IPS-11a (cell line): ENCODE measurements around the gene SIRT5.

Source experiments
- H3K4me3 ChIP-seq: one replicate; pipeline ENCODE4 v1.5.1; 2013; ENCODE audit warnings: low read depth, low read length, control low read depth

The SIRT5 gene

DNA sequence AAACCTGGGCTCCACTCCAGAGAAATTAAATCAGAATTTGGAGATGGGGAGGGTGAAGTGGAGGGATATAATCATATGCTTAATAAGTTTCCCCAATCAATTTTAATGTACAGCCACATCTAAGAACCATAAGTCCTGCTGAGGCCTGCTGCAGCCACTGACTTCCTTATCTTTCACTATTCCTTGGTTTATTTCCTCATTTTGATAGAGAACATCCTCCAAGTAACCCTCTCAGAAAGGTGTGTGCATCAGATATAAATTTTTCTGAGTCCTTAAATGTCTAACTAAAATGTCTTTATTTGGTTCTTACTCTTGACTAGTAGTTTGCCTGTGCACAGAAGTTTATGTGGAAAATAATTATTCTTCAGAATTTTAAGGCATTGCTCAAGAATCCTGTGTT lies 23.7 kb upstream of the SIRT5 start:
- no peak overlapping the region for H3K4me3 ChIP-seq

DNA sequence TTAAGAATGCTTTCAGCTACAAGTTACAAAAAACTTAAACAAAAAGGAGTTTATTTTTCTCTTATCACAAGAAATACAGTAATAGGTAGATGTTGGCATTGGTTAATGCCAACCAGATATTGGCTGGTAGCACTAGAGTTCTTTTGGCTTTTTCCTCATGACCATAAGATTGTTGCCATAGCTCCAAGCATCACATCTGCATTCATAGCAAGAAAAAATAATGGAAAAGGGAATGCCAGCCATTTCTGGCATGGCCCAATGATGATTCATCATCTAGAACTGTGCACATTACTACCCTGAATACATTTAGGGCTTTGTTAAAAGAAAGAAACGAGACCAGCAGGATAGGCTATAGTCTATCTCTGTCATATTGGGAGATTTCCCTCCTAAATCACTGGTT lies 20.8 kb upstream of the SIRT5 start:
- H3K4me3 ChIP-seq: no peak overlapping the region

GRCh38 chr6:13554929-13555333 lies 19.5 kb upstream of the SIRT5 start:
- no peak overlapping the region for H3K4me3 ChIP-seq

- no peak overlapping the region for H3K4me3 ChIP-seq
These were observed 16.6 kb upstream of the SIRT5 start for GRCh38 chr6:13557841-13558240.

DNA sequence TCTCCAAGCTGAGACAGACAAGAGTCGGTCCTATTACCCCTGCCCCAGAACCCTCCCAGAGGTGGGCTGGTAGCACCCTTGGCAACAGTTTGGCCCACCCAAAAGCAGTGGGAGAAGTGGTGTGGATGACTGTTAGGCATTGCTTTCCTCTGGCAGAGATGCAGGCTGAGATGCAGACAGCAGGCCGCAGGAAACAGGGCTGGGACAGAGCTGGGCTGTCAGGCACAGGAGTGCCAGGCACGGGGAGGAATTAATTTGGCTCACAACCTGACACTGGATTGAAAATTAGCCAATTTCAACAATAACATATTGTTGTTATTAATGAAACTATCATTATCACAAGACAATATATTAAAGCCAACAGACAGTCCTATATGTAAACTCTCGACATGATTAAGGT lies 15.7 kb upstream of the SIRT5 start:
- H3K4me3 ChIP-seq: no peak overlapping the region

GRCh38 chr6:13559251-13559650 lies 15.2 kb upstream of the SIRT5 start:
- no peak overlapping the region for H3K4me3 ChIP-seq

DNA sequence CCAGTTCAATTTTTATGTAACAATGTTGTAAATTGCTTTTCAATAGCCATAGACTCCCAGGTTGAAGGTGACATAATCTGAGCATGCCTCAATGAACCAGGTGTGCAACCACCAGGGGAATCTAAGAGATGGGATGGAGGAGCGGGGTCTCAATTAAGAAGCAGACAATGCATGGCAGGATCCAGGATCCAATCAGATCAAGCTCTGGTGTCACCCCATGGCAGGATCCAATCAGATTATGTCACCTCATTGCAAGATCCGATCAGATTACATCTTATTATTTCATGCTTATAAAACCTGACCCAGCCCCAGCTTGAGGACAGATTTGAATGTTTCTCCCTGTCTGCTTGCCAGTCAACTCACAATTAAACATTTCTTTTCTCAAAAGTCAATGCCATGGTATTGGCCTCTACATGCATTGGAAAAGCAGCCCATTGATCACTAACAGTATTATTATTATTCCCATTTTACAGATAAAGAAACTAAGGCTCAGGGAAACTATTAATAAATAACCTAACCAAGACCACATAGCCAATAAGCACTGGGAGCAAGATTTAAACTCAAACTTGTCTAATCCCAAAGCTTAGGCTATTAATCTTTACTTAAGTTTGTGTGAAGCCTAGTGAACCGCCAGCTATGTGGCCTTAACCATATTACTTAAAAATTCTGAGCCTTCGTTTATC lies 14.3 kb upstream of the SIRT5 start:
- no peak overlapping the region for H3K4me3 ChIP-seq

- H3K4me3 ChIP-seq: no peak overlapping the region
These were observed 13.8 kb upstream of the SIRT5 start for GRCh38 chr6:13560651-13561044.

DNA sequence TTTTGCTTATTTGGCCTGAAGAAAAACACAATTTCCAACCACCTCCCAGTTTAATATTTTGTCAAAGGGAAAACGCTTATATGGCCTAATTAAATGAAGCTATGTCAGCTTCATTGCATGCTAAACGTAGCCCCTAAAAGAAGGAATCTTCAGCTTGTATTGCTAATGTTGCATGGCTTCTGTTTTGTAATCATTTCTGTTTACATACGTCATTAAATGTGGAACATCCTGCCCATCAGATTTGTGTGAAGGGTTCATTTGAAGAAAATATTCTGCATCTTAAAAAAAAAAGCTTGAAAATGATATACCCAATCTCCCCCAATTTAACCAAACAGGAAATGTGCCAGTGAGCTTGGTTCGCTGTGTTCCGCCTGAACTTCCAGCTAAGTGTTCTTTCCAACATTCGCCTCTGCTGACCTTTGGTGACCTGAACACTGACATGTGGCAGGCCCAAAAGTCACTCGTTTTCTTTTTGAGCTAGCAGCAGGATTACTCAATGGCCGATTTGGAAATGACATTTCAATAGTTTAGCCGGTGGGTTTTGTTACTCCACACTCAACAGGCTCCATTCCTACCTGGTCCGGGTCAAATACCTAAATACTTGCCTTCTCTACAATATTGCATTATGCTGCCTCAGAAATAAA lies 12.7 kb upstream of the SIRT5 start:
- H3K4me3 ChIP-seq: no peak overlapping the region

- no peak overlapping the region for H3K4me3 ChIP-seq
These were observed 11.4 kb upstream of the SIRT5 start for GRCh38 chr6:13563009-13563408.

- H3K4me3 ChIP-seq: no peak overlapping the region
These were observed 8.5 kb upstream of the SIRT5 start for GRCh38 chr6:13565921-13566320.

DNA sequence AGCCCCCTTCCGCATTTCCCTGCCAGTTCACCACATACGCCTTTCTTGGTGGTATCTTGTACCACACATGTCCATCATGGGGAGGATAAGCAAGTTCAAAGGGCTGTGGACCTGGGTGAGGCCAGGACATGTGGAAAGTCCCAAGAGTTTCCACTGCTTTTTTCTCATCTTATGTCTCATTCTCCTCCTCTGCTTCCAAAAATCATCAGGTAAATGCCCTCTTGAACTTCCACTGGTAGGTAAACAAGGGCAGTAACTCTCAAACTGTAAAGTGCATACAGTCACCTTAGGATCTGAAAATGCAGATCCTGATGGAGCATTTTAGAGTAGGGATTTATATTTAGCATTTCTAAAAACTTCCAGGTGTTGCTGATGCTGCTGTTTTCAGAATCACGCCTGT lies 7.9 kb upstream of the SIRT5 start:
- no peak overlapping the region for H3K4me3 ChIP-seq

DNA sequence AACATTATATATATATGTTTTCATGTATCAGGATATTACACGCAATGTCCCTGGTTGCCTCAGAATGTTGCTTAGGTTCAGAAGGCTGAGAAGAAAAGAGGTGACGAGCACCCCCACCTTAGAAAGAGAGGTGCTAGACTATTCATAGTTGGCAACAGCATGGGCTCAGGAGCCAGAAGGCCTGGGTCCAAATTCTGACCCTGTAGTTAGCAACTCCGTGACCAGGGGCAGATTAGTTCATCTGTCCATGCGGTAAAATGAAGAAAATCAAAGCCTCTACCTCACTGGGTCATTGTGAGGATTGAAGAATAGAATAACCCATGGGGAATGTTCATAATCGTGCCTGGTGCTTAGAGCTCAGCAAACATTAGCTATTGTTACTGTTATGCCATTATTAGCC lies 5.4 kb upstream of the SIRT5 start:
- H3K4me3 ChIP-seq: no peak overlapping the region

GRCh38 chr6:13572240-13572639 lies 2.2 kb upstream of the SIRT5 start:
- no peak overlapping the region for H3K4me3 ChIP-seq

DNA sequence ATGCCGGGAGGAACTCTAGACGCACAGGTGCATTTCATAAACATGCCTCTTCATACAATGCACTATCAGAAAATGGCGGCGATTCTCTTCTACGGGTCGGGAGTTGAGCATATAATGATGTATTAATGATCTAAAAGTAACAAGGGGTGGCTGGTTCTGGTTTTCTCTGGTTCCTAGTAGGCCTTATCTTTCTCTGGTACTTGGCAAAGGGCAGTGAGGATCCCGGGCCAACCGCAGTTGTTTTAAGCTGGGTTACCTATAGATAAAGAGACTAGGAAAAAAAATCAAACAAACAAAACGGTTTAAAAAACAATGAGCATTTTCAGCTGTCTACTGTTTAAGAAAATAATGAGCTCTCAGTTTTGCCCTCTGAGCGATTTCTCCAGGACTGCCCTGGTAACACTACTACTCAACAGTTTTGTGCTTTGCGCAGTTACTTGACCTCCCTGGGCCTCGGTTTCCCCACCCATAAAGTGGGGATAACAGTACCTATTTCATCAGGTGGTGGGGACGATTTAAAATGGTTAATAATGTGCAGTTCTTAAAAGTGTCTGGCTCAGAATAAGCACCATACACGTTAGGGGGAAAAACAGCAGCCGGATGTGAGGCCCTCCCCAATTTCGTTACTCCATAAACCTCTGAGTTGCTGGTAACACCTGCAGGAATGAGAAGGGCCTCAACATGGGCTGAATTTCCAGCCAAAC lies 1.3 kb upstream of the SIRT5 start:
- no peak overlapping the region for H3K4me3 ChIP-seq

DNA sequence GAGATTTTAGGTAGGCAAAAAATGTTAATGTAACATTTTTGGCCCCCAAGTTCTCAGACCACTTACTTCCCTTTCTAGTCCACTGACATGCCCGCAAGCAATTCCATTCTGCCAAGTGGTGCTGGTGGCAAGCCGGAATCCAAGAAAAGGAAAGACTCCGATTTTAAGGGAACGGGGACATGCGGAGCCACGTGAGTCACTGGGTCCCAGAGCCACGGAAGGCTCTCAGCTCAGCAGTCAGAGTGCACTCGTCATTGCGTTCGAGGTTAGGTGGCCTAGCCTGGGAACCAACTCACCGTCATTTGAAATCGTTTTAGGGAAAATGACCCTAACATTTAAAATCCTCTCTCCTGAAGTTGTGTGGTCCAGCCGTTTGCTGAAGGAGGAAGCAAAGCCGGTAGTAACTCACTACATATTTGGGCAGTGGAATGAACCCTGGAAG lies 711 bp upstream of the SIRT5 start:
- peak overlapping the region; percentile 51 for H3K4me3 ChIP-seq

GRCh38 chr6:13574149-13574570 lies 241 bp upstream of the SIRT5 start:
- peak overlapping the region; percentile 77 for H3K4me3 ChIP-seq

DNA sequence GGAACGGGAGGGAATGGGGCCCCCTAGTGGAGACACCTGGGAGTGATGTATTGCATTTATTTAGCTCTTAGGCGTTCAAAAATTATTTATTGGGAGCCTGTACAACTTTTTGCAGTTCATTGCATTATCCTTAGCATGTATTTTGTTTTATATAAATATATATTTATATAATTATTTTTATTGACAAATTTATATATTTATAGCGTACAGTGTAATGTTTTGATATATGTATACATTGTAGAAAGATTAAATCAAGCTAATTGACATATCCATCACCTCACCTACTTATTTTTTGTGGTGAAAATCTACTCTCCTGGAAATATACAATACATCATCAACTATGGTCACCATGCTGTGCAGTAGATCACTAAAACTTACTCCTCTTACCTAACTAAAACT lies 975 bp downstream of the SIRT5 start:
- peak overlapping the region; percentile 77 for H3K4me3 ChIP-seq

DNA sequence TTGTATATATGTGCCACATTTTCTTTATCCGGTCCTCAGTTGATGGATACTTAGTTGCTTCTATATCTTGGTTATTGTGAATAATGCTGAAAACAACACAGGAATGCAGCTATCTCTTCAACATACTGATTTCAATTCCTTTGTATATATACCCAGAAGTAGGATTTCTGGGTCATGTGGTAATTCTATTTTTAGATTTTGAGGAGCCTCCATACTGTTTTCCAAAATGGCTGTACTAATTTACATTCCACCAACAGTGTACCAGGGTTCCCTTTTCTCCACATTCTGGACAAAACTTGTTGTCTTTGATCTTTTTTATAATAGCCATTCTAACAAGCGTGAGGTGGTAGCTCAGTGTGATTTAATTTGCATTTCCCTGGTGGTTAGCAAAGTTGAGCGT lies 1.6 kb downstream of the SIRT5 start:
- no peak overlapping the region for H3K4me3 ChIP-seq

- no peak overlapping the region for H3K4me3 ChIP-seq
These were observed 3.5 kb downstream of the SIRT5 start for GRCh38 chr6:13577926-13578325.

- H3K4me3 ChIP-seq: no peak overlapping the region
These were observed 5.5 kb downstream of the SIRT5 start for GRCh38 chr6:13579911-13580310.

DNA sequence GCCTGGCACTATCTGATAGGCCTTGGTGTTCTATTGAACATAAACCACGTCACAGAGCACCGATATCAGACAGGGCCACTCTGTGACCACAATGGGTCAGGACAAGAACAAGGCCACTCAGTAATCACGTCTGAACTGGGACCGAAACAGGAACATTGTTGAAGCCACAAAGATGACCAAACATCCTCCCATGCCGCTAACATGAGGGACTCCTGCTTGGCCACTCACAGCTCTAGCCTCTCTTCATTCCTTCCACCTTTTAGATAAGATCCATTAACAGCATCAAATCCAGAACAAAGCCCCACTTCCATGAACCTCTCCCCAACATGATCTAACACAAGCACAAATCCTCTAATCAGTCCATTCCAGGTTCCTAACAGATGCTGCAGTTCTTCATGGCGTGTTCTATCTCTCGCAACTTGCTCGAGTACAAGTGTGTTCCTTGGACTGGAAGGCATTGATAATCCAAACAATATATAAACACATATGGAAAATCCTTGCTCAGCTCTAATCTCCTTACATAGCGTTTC lies 7.4 kb downstream of the SIRT5 start:
- no peak overlapping the region for H3K4me3 ChIP-seq
